Muscle layer of duodenum (tissue), 2 donors: ENCODE results near the gene UBLCP1.
A peak's percentile ranks its signal among the peaks of the same experiment; 100 is the strongest.

Source experiments
- H3K27ac ChIP-seq: one replicate; pipeline ENCODE4 v1.7.0; 2013; ENCODE audit warnings: mild to moderate bottlenecking, low read length
- H3K27me3 ChIP-seq: one replicate; pipeline ENCODE4 v1.7.0; 2013; ENCODE audit warnings: low read depth, mild to moderate bottlenecking, control low read depth, low read length
- H3K36me3 ChIP-seq, 2 donors: one replicate each; pipeline ENCODE4 v1.7.0; 2013; ENCODE audit warnings: low read length in 2 of 2, control low read depth in 1 of 2, mild to moderate bottlenecking in 1 of 2; ENCODE audit not compliant: insufficient read depth in 2 of 2, control insufficient read depth in 1 of 2
- H3K4me1 ChIP-seq, 2 donors: one replicate each; pipeline ENCODE4 v1.7.0; 2013; ENCODE audit warnings: low read length in 2 of 2, mild to moderate bottlenecking in 2 of 2, control low read depth in 1 of 2, moderate library complexity in 1 of 2; ENCODE audit not compliant: insufficient read depth in 2 of 2, control insufficient read depth in 1 of 2
- H3K4me3 ChIP-seq, 2 donors: one replicate each; pipeline ENCODE4 v1.7.0; 2013; ENCODE audit warnings: low read length in 2 of 2, low read depth in 1 of 2, mild to moderate bottlenecking in 1 of 2
- H3K9me3 ChIP-seq, 2 donors: one replicate each; pipeline ENCODE4 v1.7.0; 2013; ENCODE audit warnings: low read length in 2 of 2, control low read depth in 1 of 2, mild to moderate bottlenecking in 1 of 2; ENCODE audit not compliant: control insufficient read depth in 1 of 2
- donor health status: healthy.

Gene UBLCP1

GRCh38 chr5:159262859-159263568, at the start of gene UBLCP1:
Gene UBLCP1, plus strand, starts transcription at chr5:159263290. Its CDS starts 5,626 bp downstream, at chr5:159268916.
- Histone ChIP-seq H3K27me3 (no peaks in the 10 kb centered on the region), H3K4me1 (peaks cover 9 to 10% of the 10 kb centered on the region in 2 donors), H3K27ac (peak within 1 kb of the TSS; percentile 95), H3K4me3 (peak within 1 kb of the TSS; percentile 93 to 99), H3K36me3 (peaks cover 0 to 4% of the 10 kb centered on the region in 2 donors), H3K9me3 (no peaks in the 10 kb centered on the region)

- Histone ChIP-seq H3K4me3 (no peak overlapping the region), H3K36me3 (no peaks in the 10 kb centered on the region), H3K9me3 (no peaks in the 10 kb centered on the region), H3K4me1 (peaks cover 7 to 8% of the 10 kb centered on the region in 2 donors), H3K27me3 (no peaks in the 10 kb centered on the region), H3K27ac (no peak overlapping the region)
Measured at GRCh38 chr5:159214486-159215271, 48.4 kb upstream of the UBLCP1 start.

GRCh38 chr5:159215886-159216285, 47.2 kb upstream of the UBLCP1 start:
- Histone ChIP-seq H3K4me1 (no peaks in the 10 kb centered on the region), H3K27ac (no peak overlapping the region), H3K36me3 (no peaks in the 10 kb centered on the region), H3K27me3 (no peaks in the 10 kb centered on the region), H3K4me3 (no peak overlapping the region), H3K9me3 (no peaks in the 10 kb centered on the region)

GRCh38 chr5:159216454-159216853, 46.6 kb upstream of the UBLCP1 start:
- no peak overlapping the region for H3K27ac ChIP-seq
- H3K4me3 ChIP-seq, result no peak overlapping the region
- no peaks in the 10 kb centered on the region for H3K36me3 ChIP-seq
- no peaks in the 10 kb centered on the region for H3K27me3 ChIP-seq
- H3K4me1 ChIP-seq, result no peaks in the 10 kb centered on the region
- no peaks in the 10 kb centered on the region for H3K9me3 ChIP-seq

GRCh38 chr5:159217236-159217635, 45.9 kb upstream of the UBLCP1 start:
- no peaks in the 10 kb centered on the region for H3K36me3 ChIP-seq
- no peak overlapping the region for H3K27ac ChIP-seq
- no peaks in the 10 kb centered on the region for H3K4me1 ChIP-seq
- no peaks in the 10 kb centered on the region for H3K27me3 ChIP-seq
- H3K9me3 ChIP-seq, result no peaks in the 10 kb centered on the region
- no peak overlapping the region for H3K4me3 ChIP-seq

- Histone ChIP-seq H3K4me1 (no peaks in the 10 kb centered on the region), H3K4me3 (no peak overlapping the region), H3K27ac (no peak overlapping the region), H3K9me3 (no peaks in the 10 kb centered on the region), H3K27me3 (no peaks in the 10 kb centered on the region), H3K36me3 (no peaks in the 10 kb centered on the region)
Measured at GRCh38 chr5:159218595-159219023, 44.5 kb upstream of the UBLCP1 start.

GRCh38 chr5:159220206-159220605, 42.9 kb upstream of the UBLCP1 start:
- no peaks in the 10 kb centered on the region for H3K9me3 ChIP-seq
- no peaks in the 10 kb centered on the region for H3K36me3 ChIP-seq
- H3K27ac ChIP-seq, result no peak overlapping the region
- H3K4me1 ChIP-seq, result no peaks in the 10 kb centered on the region
- no peaks in the 10 kb centered on the region for H3K27me3 ChIP-seq
- H3K4me3 ChIP-seq, result no peak overlapping the region

- Histone ChIP-seq H3K27me3 (no peaks in the 10 kb centered on the region), H3K36me3 (no peaks in the 10 kb centered on the region), H3K4me3 (no peak overlapping the region), H3K27ac (no peak overlapping the region), H3K9me3 (no peaks in the 10 kb centered on the region), H3K4me1 (no peaks in the 10 kb centered on the region)
Measured at GRCh38 chr5:159223469-159223868, 39.6 kb upstream of the UBLCP1 start.

- H3K27me3 ChIP-seq, result no peaks in the 10 kb centered on the region
- H3K9me3 ChIP-seq, result no peaks in the 10 kb centered on the region
- no peak overlapping the region for H3K4me3 ChIP-seq
- H3K4me1 ChIP-seq, result no peaks in the 10 kb centered on the region
- H3K36me3 ChIP-seq, result no peaks in the 10 kb centered on the region
- H3K27ac ChIP-seq, result no peak overlapping the region
Measured at GRCh38 chr5:159224471-159224870, 38.6 kb upstream of the UBLCP1 start.

- H3K4me1 ChIP-seq, result no peaks in the 10 kb centered on the region
Measured at GRCh38 chr5:159226451-159226850, 36.6 kb upstream of the UBLCP1 start.

GRCh38 chr5:159227452-159227851, 35.6 kb upstream of the UBLCP1 start:
- Histone ChIP-seq H3K27ac (no peak overlapping the region), H3K27me3 (no peaks in the 10 kb centered on the region), H3K4me3 (no peak overlapping the region), H3K36me3 (no peaks in the 10 kb centered on the region), H3K4me1 (no peaks in the 10 kb centered on the region), H3K9me3 (no peaks in the 10 kb centered on the region)

More at GRCh38 chr5:159226451-159226850, 36.6 kb upstream of the UBLCP1 start:
- Histone ChIP-seq H3K27me3 (no peaks in the 10 kb centered on the region), H3K27ac (no peak overlapping the region), H3K9me3 (no peaks in the 10 kb centered on the region), H3K36me3 (no peaks in the 10 kb centered on the region), H3K4me3 (no peak overlapping the region)
